Muscle of back (tissue), 11 donors: ENCODE measurements around the gene FAM83C. TPM values are rescaled to one million over a fixed set of nuclear protein-coding genes. Genes with fewer than 3 reads are reported as not detected.

Experiments
- DNase-seq, 3 donors: peaks; one replicate each; pipeline versions ENCODE4 v3.0.0 to v3.0.0-alpha.2; 2013
- polyA plus RNA-seq, 10 donors: library from polyadenylated mRNA; unstranded; fragments of 120-200 nt; gene quantifications; one replicate each; pipeline ENCODE4 v1.2.1, GENCODE V29; 2013; ENCODE audit not compliant: insufficient read length in 10 of 10

Gene FAM83C
- polyA plus RNA-seq, 10 donors, result 3.0 to 4.7 TPM; not detected in 8

DNA sequence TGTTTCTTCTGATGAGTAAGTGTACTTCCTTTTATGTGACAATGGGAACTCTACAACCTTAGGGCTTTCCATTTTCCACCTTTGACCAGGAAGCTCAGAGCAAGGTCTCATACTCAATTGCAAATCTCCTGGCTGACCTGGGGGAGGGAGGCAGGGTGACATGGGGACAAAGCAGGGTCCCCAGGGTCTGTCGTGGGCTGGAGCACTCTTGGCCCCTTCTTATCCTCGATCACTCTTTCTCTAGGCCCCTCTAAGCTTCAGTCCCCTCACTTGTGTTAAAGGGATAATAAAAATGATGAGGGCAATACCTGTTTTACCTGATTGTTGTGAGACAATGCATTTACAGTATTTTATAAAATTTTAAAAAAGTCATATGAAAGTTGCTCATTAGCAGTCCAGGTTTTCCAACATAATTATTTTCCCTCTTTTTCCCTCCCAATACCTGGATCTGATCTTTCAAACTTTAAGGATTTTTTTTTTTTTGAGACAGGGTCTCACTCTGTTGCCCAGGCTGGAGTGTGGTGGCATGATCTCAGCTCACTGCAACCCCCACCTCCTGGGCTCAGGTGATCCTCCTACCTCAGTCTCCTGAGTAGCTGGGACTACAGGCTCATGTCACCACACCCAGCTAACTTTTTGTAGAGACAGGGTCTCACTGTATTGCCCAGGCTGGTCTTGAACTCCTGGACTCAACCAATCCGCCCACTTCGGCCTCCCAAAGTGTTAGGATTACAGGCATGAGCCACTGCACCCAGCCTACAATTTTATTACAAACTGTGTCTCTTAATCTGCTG lies 8.4 kb upstream of the FAM83C start:
- no peak for DNase-seq

- DNase-seq, result no peak
These were observed 7.6 kb upstream of the FAM83C start for GRCh38 chr20:35299780-35300179.

GRCh38 chr20:35298264-35298663 lies 6.0 kb upstream of the FAM83C start:
- DNase-seq, result no peak

DNA sequence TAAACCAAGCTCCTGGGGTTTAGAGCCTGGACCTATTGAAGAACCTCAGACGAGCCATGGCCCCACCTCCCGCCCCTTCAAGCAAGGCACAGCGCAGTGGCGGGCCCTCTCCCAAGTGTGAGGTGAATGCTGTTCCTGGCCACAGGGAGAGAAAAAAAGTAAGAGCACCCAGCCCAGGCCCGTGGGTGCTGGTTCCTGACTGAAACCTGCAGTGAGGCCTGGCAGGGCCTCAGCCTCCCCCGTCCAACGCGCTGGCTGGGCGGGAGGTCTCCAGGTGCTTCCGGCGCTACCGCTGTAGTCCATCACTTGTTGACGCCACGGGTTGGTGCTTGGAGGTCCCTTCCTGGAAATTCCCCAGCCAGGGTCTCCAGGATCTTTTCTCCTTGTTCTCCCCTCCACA lies 5.5 kb upstream of the FAM83C start:
- DNase-seq, result no peak

- no peak for DNase-seq
These were observed 4.9 kb upstream of the FAM83C start for GRCh38 chr20:35297155-35297554.

DNA sequence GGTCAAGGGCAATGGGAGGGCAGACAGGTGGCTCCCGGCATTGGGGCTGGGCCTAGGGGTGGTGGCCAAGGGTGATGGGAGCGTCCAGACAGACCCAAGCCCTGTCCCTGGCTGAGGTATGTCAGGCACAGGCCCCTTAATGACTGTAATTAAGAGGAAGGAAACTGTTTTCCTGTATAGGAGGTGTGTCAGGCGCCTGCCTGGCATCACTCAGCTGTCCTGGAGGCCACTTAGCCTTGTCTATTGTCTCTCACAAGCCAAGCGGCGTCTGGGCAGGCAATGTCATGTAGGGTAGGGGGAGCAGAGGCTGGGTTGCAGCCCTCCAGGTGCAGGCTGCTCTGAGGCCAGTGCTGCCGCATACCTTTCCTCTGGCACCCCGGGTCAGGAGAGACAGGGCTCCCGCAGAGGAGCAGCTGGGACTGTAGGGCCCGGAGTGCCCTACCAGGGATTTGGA lies 3.9 kb upstream of the FAM83C start:
- no peak for DNase-seq

DNA sequence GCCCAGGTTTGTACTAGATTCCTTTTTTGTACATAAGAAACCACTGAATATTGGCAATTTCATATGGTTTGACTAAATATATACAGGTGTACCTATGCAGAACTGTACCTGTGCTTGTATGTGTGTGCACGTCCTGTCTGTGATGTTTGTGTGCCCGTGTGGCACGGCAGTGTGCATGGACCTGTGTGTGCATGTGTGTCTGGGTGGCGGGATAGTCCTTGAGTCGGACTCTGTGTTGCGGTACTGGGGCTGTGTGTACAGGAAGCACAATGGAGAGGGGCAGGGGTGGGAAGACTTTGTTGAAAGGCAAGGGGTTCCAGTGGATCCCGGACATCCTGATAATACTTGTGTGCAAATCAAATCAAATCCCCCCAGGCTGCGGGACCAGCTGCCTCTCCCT lies 3.4 kb upstream of the FAM83C start:
- DNase-seq, result no peak

GRCh38 chr20:35295058-35295457 lies 2.8 kb upstream of the FAM83C start:
- no peak for DNase-seq

- no peak for DNase-seq
These were observed 2.1 kb upstream of the FAM83C start for GRCh38 chr20:35294293-35294685.

- no peak for DNase-seq
These were observed 1.4 kb upstream of the FAM83C start for GRCh38 chr20:35293303-35294292.

- no peak for DNase-seq
These were observed 470 bp upstream of the FAM83C start for GRCh38 chr20:35292504-35293285.

- DNase-seq, result no peak
These were observed 1.3 kb downstream of the FAM83C start for GRCh38 chr20:35290887-35291417.

DNA sequence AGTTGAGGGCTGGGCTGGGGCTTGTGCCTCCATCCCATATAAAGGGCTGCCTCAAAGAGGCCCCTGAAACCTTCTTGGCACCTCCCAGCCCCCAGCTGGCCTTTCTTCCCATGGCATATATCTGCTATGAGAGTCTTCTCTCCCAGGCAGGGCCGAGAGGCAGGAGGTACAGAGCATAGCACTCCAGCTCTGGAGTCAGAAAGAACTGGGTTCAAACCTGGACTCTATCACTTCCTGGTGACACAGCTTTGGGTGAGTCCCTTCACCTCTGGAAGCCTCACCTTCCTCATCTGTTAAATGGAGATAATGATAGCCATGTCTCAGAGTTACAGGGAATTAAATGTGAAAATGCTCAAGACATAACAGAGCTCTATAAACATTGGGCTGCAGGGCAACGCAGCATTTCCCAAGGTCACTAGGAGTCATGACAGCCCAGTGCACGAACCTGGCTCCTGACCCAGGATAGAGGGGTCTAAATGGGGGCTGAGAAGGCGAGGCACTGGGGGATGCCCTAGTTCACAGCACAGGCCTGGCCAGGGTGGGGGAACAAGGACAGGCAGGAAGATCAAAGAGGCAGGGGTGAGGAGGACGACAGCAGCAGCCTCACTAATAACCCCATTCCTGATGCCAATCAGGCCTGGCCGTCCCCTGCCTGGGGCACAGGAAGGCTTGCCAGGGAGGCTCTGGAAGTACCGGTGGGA lies 1.9 kb downstream of the FAM83C start:
- no peak for DNase-seq

DNA sequence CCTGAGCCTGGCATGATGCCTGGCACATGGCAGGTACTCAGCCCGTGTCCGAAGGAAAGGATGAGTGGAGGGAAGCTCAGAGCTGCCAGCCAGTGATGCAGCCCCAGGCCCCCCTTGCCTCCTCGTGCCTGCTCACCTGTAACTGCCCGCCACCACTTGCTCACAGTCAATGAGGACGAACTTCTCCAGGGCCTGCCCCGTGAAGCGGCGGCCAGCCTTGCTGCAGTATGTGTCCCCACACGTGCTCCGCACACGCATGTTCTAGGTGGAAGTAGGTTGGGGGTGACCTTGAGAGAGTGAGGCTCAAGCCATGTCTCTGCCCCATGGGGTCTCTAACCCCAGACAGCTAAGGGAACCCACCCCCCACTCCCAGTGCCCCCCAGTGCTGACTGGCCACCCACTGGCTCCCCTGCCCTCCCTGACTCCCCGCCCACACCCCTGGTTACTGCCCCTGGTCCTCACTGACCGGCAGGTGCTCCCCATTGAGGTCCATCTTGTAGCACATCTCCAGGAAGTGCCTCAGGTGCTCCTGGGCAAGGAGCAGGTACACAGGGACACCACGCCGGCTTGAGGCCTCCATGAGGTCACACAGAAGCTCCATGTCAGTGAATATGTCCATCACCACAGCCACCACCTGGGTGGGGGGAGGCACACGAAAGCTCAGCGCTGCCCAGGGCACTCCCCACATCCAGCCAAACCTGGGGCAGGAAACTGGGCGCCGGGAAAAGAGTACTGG lies 3.7 kb downstream of the FAM83C start:
- no peak for DNase-seq

GRCh38 chr20:35287509-35288324 lies 4.5 kb downstream of the FAM83C start:
- no peak for DNase-seq

DNA sequence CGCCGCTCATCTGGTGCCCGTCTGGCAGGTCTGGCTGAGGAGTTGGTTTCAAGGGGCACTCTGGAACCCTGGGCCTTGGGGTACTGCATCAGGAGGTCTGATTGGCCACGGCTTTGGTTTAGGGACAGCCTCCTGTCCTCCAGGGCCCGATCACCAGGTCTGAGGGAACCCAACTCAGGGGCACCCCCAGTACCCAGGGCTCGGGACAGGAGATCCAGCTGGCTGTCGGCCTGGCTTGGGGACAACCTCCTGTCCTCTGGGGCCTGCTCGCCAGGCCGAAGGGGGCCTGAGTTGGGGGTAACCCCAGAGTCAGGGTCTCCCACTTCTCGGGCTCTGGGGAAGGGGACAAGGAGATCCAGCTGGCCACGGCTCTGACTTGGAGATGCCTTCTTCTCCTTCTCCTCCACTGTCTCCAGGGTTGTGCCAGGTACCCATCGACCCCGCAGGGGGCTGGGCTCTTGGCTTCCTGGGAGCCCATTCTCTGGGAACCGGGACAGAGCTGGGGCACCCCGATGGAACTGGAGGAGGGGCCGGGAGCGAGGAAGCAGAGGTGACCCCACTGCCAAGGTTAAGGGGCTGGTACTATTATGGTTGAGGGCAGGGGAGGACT lies 5.2 kb downstream of the FAM83C start:
- no peak for DNase-seq

- no peak for DNase-seq
These were observed 5.9 kb downstream of the FAM83C start for GRCh38 chr20:35286077-35286898.

- no peak for DNase-seq
These were observed 6.5 kb downstream of the FAM83C start for GRCh38 chr20:35285806-35286076.
